T-helper 2 cell (primary cell): ENCODE data around the gene TRRAP.
"Not testable (repeated sequence)": the region's sequence is repeated elsewhere in the genome, so short reads cannot be mapped to it uniquely, and the experiment has no call there.

Experiments used
- DNase-seq, 5 experiments: peaks; one replicate each; pipeline versions ENCODE4 v3.0.0 to v3.0.0-alpha.2; 2012 to 2022

The TRRAP gene

GRCh38 chr7:99033765-99034164, 155.4 kb downstream of the TRRAP start:
- no peak for DNase-seq

- no peak for DNase-seq
Observed at GRCh38 chr7:99034932-99035722, 156.8 kb downstream of the TRRAP start.

- no peak for DNase-seq
Observed at GRCh38 chr7:99035723-99036545, 157.6 kb downstream of the TRRAP start.

GRCh38 chr7:99036546-99037111, 158.3 kb downstream of the TRRAP start:
- DNase-seq, result no peak

GRCh38 chr7:99037327-99037940, 159.1 kb downstream of the TRRAP start:
- DNase-seq, result no peak

GRCh38 chr7:99038086-99038855, 159.9 kb downstream of the TRRAP start:
- DNase-seq, result no peak

- DNase-seq, result no peak
Observed at GRCh38 chr7:99039384-99039891, 161.1 kb downstream of the TRRAP start.

- peak in 4 of 5 experiments; percentile 15 to 54 (median 34) for DNase-seq
Observed at GRCh38 chr7:99040104-99040958, 162.0 kb downstream of the TRRAP start.

- no peak for DNase-seq
Observed at GRCh38 chr7:99041526-99041925, 163.2 kb downstream of the TRRAP start.

- DNase-seq, result no peak
Observed at GRCh38 chr7:99042957-99043356, 164.6 kb downstream of the TRRAP start.

- DNase-seq, result not testable (repeated sequence)
Observed at GRCh38 chr7:99044858-99045257, 166.5 kb downstream of the TRRAP start.

GRCh38 chr7:99046262-99046661, 167.9 kb downstream of the TRRAP start:
- DNase-seq, result not testable (repeated sequence)

- no peak for DNase-seq
Observed at GRCh38 chr7:99046722-99047121, 168.4 kb downstream of the TRRAP start.

GRCh38 chr7:99047526-99048077, 169.3 kb downstream of the TRRAP start:
- no peak for DNase-seq

- DNase-seq, result no peak
Observed at GRCh38 chr7:99050971-99051370, 172.6 kb downstream of the TRRAP start.

- DNase-seq, result no peak
Observed at GRCh38 chr7:99054781-99055180, 176.4 kb downstream of the TRRAP start.

- no peak for DNase-seq
Observed at GRCh38 chr7:99061001-99061776, 182.9 kb downstream of the TRRAP start.
